Progenitor cell of endocrine pancreas (in vitro differentiated cells): Measurements from ENCODE around the gene DIP2C. TPM values are rescaled to one million over a fixed set of nuclear protein-coding genes. Genes with fewer than 3 reads are reported as not detected.

ENCODE experiments used
- DNase-seq: peaks from one replicate; pipeline ENCODE4 v3.0.0; 2021; ENCODE audit warnings: low spot score; ENCODE audit not compliant: unreplicated experiment
- H3K27ac Mint-ChIP-seq: 2 replicates; pipeline ENCODE4 v1.8.0; 2021; ENCODE audit warnings: mild to moderate bottlenecking, moderate library complexity, mixed read lengths
- H3K27me3 Mint-ChIP-seq: 2 replicates; pipeline ENCODE4 v1.8.0; 2021; ENCODE audit warnings: mixed read lengths
- H3K36me3 Mint-ChIP-seq: 2 replicates; pipeline ENCODE4 v1.8.0; 2022; ENCODE audit warnings: mixed read lengths; ENCODE audit not compliant: insufficient read depth
- H3K4me1 Mint-ChIP-seq: 2 replicates; pipeline ENCODE4 v1.8.0; 2021; ENCODE audit warnings: low read depth, mixed read lengths
- H3K4me3 Mint-ChIP-seq: 2 replicates; pipeline ENCODE4 v1.8.0; 2021; ENCODE audit warnings: low read depth, mild to moderate bottlenecking, moderate library complexity, mixed read lengths
- H3K9me3 Mint-ChIP-seq: 2 replicates; pipeline ENCODE4 v1.8.0; 2021; ENCODE audit warnings: low read depth, mixed read lengths
- CTCF ChIP-seq: fragments of 200-600 bp; sonication (generic); IDR thresholded peaks from one replicate; pipeline ENCODE4 v1.5.0; 2021; ENCODE audit warnings: antibody characterized with exemption, mild to moderate bottlenecking; ENCODE audit not compliant: unreplicated experiment
- total RNA-seq: library from RNA; stranded (reverse); gene quantifications from 2 replicates; pipeline ENCODE4 v1.2.1, GENCODE V29; 2021

Gene DIP2C
- total RNA-seq, 1 donor from 2014 or later, result 27.2 TPM

GRCh38 chr10:340646-341045, 348.8 kb downstream of the DIP2C start:
- H3K27ac Mint-ChIP-seq, result peak overlapping the region; percentile 33
- DNase-seq, result no peak
- H3K27me3 Mint-ChIP-seq, result no peaks in the 10 kb centered on the region
- TF ChIP-seq CTCF, result no peak
- H3K36me3 Mint-ChIP-seq, result peaks cover 23% of the 10 kb centered on the region
- no peaks in the 10 kb centered on the region for H3K4me1 Mint-ChIP-seq
- no peak overlapping the region for H3K4me3 Mint-ChIP-seq
- H3K9me3 Mint-ChIP-seq, result no peaks in the 10 kb centered on the region

- Mint-ChIP-seq H3K4me1 (no peaks in the 10 kb centered on the region), H3K4me3 (no peak overlapping the region), H3K9me3 (no peaks in the 10 kb centered on the region), H3K27me3 (no peaks in the 10 kb centered on the region), H3K36me3 (peaks cover 21% of the 10 kb centered on the region), H3K27ac (peak overlapping the region; percentile 92)
- no peak for DNase-seq
- TF ChIP-seq CTCF, result no peak
Observed at GRCh38 chr10:339038-339391, 350.5 kb downstream of the DIP2C start.

GRCh38 chr10:338171-339037, 351.1 kb downstream of the DIP2C start:
- no peak for DNase-seq
- Mint-ChIP-seq H3K27me3 (no peaks in the 10 kb centered on the region), H3K4me3 (no peak overlapping the region), H3K4me1 (no peaks in the 10 kb centered on the region), H3K36me3 (peaks cover 21% of the 10 kb centered on the region), H3K9me3 (no peaks in the 10 kb centered on the region), H3K27ac (peak overlapping the region; percentile 92)
- TF ChIP-seq CTCF, result no peak

GRCh38 chr10:336247-336646, 353.2 kb downstream of the DIP2C start:
- Mint-ChIP-seq H3K9me3 (no peaks in the 10 kb centered on the region), H3K4me3 (no peak overlapping the region), H3K27me3 (no peaks in the 10 kb centered on the region), H3K36me3 (peaks cover 22% of the 10 kb centered on the region), H3K27ac (no peak overlapping the region), H3K4me1 (no peaks in the 10 kb centered on the region)
- no peak for TF ChIP-seq CTCF
- DNase-seq, result no peak

GRCh38 chr10:335151-335800, 354.2 kb downstream of the DIP2C start:
- Mint-ChIP-seq H3K36me3 (peaks cover 22% of the 10 kb centered on the region), H3K9me3 (no peaks in the 10 kb centered on the region), H3K27ac (no peak overlapping the region), H3K27me3 (no peaks in the 10 kb centered on the region), H3K4me1 (no peaks in the 10 kb centered on the region), H3K4me3 (no peak overlapping the region)
- no peak for TF ChIP-seq CTCF
- no peak for DNase-seq
